Astrocyte (in vitro differentiated cells and primary cell): ENCODE data around the gene COL9A2. TPM values are rescaled to one million over a fixed set of nuclear protein-coding genes. Genes with fewer than 3 reads are reported as not detected.

ENCODE experiments used
- DNase-seq: peaks from one replicate; pipeline ENCODE4 v3.0.0-alpha.2; 2010; ENCODE audit warnings: low read depth
- FAIRE-seq: peaks from 2 replicates; lab custom pipeline; 2011; peaks lifted over from hg19 to GRCh38; lab: Jason Lieb, UNC
- H2AFZ ChIP-seq: 2 replicates; pipeline ENCODE4 v1.6.0; 2012; ENCODE audit warnings: low read depth, low read length, inconsistent platforms
- H3K27ac ChIP-seq: 2 replicates; pipeline ENCODE4 v1.5.1; 2011; ENCODE audit warnings: low read depth, low read length, inconsistent platforms
- H3K27me3 ChIP-seq: 2 replicates; pipeline ENCODE4 v1.6.0; 2011; ENCODE audit warnings: low read length, inconsistent platforms; ENCODE audit not compliant: insufficient read depth
- H3K36me3 ChIP-seq: 2 replicates; pipeline ENCODE4 v1.5.1; 2011; ENCODE audit warnings: low read length, inconsistent platforms; ENCODE audit not compliant: insufficient read depth
- H3K4me1 ChIP-seq: 2 replicates; pipeline ENCODE4 v1.5.1; 2011; ENCODE audit warnings: low read length, inconsistent platforms; ENCODE audit not compliant: insufficient read depth
- H3K4me2 ChIP-seq: 2 replicates; pipeline ENCODE4 v1.6.0; 2012; ENCODE audit warnings: low read length, inconsistent platforms
- H3K4me3 ChIP-seq: 2 replicates; pipeline ENCODE4 v1.5.1; 2011; ENCODE audit warnings: low read depth, mild to moderate bottlenecking, low read length, inconsistent platforms; ENCODE audit not compliant: insufficient read depth
- H3K79me2 ChIP-seq: 2 replicates; pipeline ENCODE4 v1.6.0; 2012; ENCODE audit warnings: mild to moderate bottlenecking, low read length, inconsistent platforms; ENCODE audit not compliant: insufficient read depth
- H3K9ac ChIP-seq: 2 replicates; pipeline ENCODE4 v1.6.0; 2012; ENCODE audit warnings: mild to moderate bottlenecking, low read length, inconsistent platforms
- H3K9me3 ChIP-seq: 2 replicates; pipeline ENCODE4 v1.5.1; 2012; ENCODE audit warnings: low read depth, mild to moderate bottlenecking, low read length, inconsistent platforms; ENCODE audit not compliant: insufficient read depth
- H4K20me1 ChIP-seq: 2 replicates; pipeline ENCODE4 v1.6.0; 2012; ENCODE audit warnings: low read length, inconsistent platforms; ENCODE audit not compliant: insufficient read depth
- H3K27ac Mint-ChIP-seq: one replicate; pipeline ENCODE4 v1.8.0; 2021; ENCODE audit warnings: mild to moderate bottlenecking, mixed read lengths; ENCODE audit not compliant: unreplicated experiment
- H3K27me3 Mint-ChIP-seq: one replicate; pipeline ENCODE4 v1.8.0; 2021; ENCODE audit warnings: low read depth, mixed read lengths; ENCODE audit not compliant: unreplicated experiment
- H3K36me3 Mint-ChIP-seq: one replicate; pipeline ENCODE4 v1.8.0; 2021; ENCODE audit warnings: low read depth, mixed read lengths; ENCODE audit not compliant: unreplicated experiment
- H3K4me1 Mint-ChIP-seq: one replicate; pipeline ENCODE4 v1.8.0; 2021; ENCODE audit warnings: low read depth, mixed read lengths; ENCODE audit not compliant: unreplicated experiment
- H3K4me3 Mint-ChIP-seq: one replicate; pipeline ENCODE4 v1.8.0; 2021; ENCODE audit warnings: mild to moderate bottlenecking, moderate library complexity, mixed read lengths; ENCODE audit not compliant: unreplicated experiment
- H3K9me3 Mint-ChIP-seq: one replicate; pipeline ENCODE4 v1.8.0; 2021; ENCODE audit warnings: mild to moderate bottlenecking, mixed read lengths; ENCODE audit not compliant: unreplicated experiment
- CTCF ChIP-seq: IDR thresholded peaks from 2 replicates; pipeline ENCODE4 v1.5.1; 2011; ENCODE audit warnings: low read depth, mild to moderate bottlenecking, inconsistent platforms, low read length, moderate library complexity; ENCODE audit not compliant: insufficient read depth
- EZH2 ChIP-seq: IDR thresholded peaks from 2 replicates; pipeline ENCODE4 v1.6.1; 2012; ENCODE audit warnings: mild to moderate bottlenecking, low read length, inconsistent platforms; ENCODE audit not compliant: insufficient read depth
- total RNA-seq: library from RNA; stranded (reverse); gene quantifications from 2 replicates; pipeline ENCODE4 v1.2.1, GENCODE V29; 2021

Gene COL9A2
- total RNA-seq, 1 donor from 2014 or later = 2.1 TPM

- no peak overlapping the region for H3K4me3 Mint-ChIP-seq
- FAIRE-seq (no peak), DNase-seq (no peak)
- TF ChIP-seq CTCF (no peak), EZH2 (no peak)
- H3K27ac ChIP-seq = no peak overlapping the region
- peaks cover 41% of the 10 kb centered on the region for H3K36me3 ChIP-seq
- H3K27me3 ChIP-seq = no peaks in the 10 kb centered on the region
- H3K36me3 Mint-ChIP-seq = peaks cover 8% of the 10 kb centered on the region
- peaks cover 39% of the 10 kb centered on the region for H3K79me2 ChIP-seq
- H2AFZ ChIP-seq = no peak overlapping the region
- H4K20me1 ChIP-seq = peaks cover 9% of the 10 kb centered on the region
- no peaks in the 10 kb centered on the region for H3K9me3 ChIP-seq
- no peak overlapping the region for H3K9ac ChIP-seq
- H3K4me1 Mint-ChIP-seq = no peaks in the 10 kb centered on the region
- no peak overlapping the region for H3K4me3 ChIP-seq
- no peaks in the 10 kb centered on the region for H3K9me3 Mint-ChIP-seq
- H3K4me2 ChIP-seq = no peak overlapping the region
- H3K27ac Mint-ChIP-seq = peak overlapping the region; percentile 15
- H3K4me1 ChIP-seq = no peaks in the 10 kb centered on the region
- no peaks in the 10 kb centered on the region for H3K27me3 Mint-ChIP-seq
These were observed 41.0 kb downstream of the COL9A2 start for GRCh38 chr1:40276122-40276521.

- Histone ChIP-seq H3K36me3 (peaks cover 54% of the 10 kb centered on the region), H3K9ac (no peak overlapping the region), H3K79me2 (peaks cover 31% of the 10 kb centered on the region), H4K20me1 (peaks cover 15% of the 10 kb centered on the region), H3K4me2 (no peak overlapping the region), H3K4me3 (no peak overlapping the region), H3K9me3 (no peaks in the 10 kb centered on the region), H3K27me3 (no peaks in the 10 kb centered on the region), H3K4me1 (peaks cover 5% of the 10 kb centered on the region), H3K27ac (no peak overlapping the region), H2AFZ (no peak overlapping the region)
- Mint-ChIP-seq H3K4me3 (no peak overlapping the region), H3K27me3 (no peaks in the 10 kb centered on the region), H3K36me3 (peaks cover 16% of the 10 kb centered on the region), H3K9me3 (no peaks in the 10 kb centered on the region), H3K27ac (no peak overlapping the region), H3K4me1 (peaks cover 7% of the 10 kb centered on the region)
- DNase-seq (no peak), FAIRE-seq (no peak)
- TF ChIP-seq CTCF (no peak), EZH2 (no peak)
These were observed 42.8 kb downstream of the COL9A2 start for GRCh38 chr1:40274331-40274730.

- no peak for FAIRE-seq
- no peak overlapping the region for H3K4me3 Mint-ChIP-seq
These were observed 43.4 kb downstream of the COL9A2 start for GRCh38 chr1:40273547-40274166.

More at GRCh38 chr1:40273547-40274166, 43.4 kb downstream of the COL9A2 start:
- H3K4me1 ChIP-seq = peaks cover 5% of the 10 kb centered on the region
- Mint-ChIP-seq H3K27ac (no peak overlapping the region), H3K36me3 (peaks cover 16% of the 10 kb centered on the region), H3K27me3 (no peaks in the 10 kb centered on the region), H3K4me1 (peaks cover 7% of the 10 kb centered on the region), H3K9me3 (no peaks in the 10 kb centered on the region)
- H3K9me3 ChIP-seq = no peaks in the 10 kb centered on the region
- peaks cover 15% of the 10 kb centered on the region for H4K20me1 ChIP-seq
- H3K79me2 ChIP-seq = peaks cover 31% of the 10 kb centered on the region
- H3K9ac ChIP-seq = no peak overlapping the region
- no peak overlapping the region for H3K4me2 ChIP-seq
- no peak overlapping the region for H3K4me3 ChIP-seq
- no peak overlapping the region for H2AFZ ChIP-seq
- H3K27ac ChIP-seq = no peak overlapping the region
- TF ChIP-seq EZH2 = no peak
- TF ChIP-seq CTCF = no peak
- H3K27me3 ChIP-seq = no peaks in the 10 kb centered on the region
- DNase-seq = no peak
- peaks cover 58% of the 10 kb centered on the region for H3K36me3 ChIP-seq
